HUES6 (cell line): ENCODE data around the gene IDH3G.

Source experiments
- H3K27ac ChIP-seq: 2 replicates; pipeline ENCODE4 v1.7.0; 2013; ENCODE audit warnings: low read depth, mild to moderate bottlenecking, low read length, inconsistent platforms
- H3K27me3 ChIP-seq: 2 replicates; pipeline ENCODE4 v1.6.1; 2013; ENCODE audit warnings: low read length; ENCODE audit not compliant: control insufficient read depth, insufficient read depth
- H3K36me3 ChIP-seq: 2 replicates; pipeline ENCODE4 v1.6.1; 2013; ENCODE audit warnings: low read length; ENCODE audit not compliant: control insufficient read depth, insufficient read depth
- H3K4me1 ChIP-seq: 2 replicates; pipeline ENCODE4 v1.6.1; 2013; ENCODE audit warnings: low read length; ENCODE audit not compliant: control insufficient read depth, insufficient read depth
- H3K4me3 ChIP-seq: 2 replicates; pipeline ENCODE4 v1.5.1; 2013; ENCODE audit warnings: low read depth, low read length
- H3K9ac ChIP-seq: one replicate; pipeline ENCODE4 v1.6.1; 2013; ENCODE audit warnings: mild to moderate bottlenecking, low read length
- H3K9me3 ChIP-seq: 2 replicates; pipeline ENCODE4 v1.6.1; 2013; ENCODE audit warnings: low read depth, low read length; ENCODE audit not compliant: control insufficient read depth, insufficient read depth

IDH3G gene

GRCh38 chrX:153777261-153778090 is 16.7 kb downstream of the IDH3G start:
- peaks cover 22% of the 10 kb centered on the region; the same call in 1 of the 2 replicates for H3K9me3 ChIP-seq
- H3K4me3 ChIP-seq, result no peak overlapping the region
- H3K4me1 ChIP-seq, result peaks cover 3% of the 10 kb centered on the region; the same call in 1 of the 2 replicates
- no peaks in the 10 kb centered on the region for H3K27me3 ChIP-seq
- no peak overlapping the region for H3K27ac ChIP-seq
- H3K9ac ChIP-seq, result no peak overlapping the region
- no peaks in the 10 kb centered on the region for H3K36me3 ChIP-seq

- no peak overlapping the region for H3K9ac ChIP-seq
- H3K9me3 ChIP-seq, result peaks cover 28% of the 10 kb centered on the region; the same call in 1 of the 2 replicates
- H3K4me1 ChIP-seq, result peaks cover 3% of the 10 kb centered on the region; the same call in 1 of the 2 replicates
- H3K36me3 ChIP-seq, result no peaks in the 10 kb centered on the region
- no peaks in the 10 kb centered on the region for H3K27me3 ChIP-seq
- H3K27ac ChIP-seq, result no peak overlapping the region
- no peak overlapping the region for H3K4me3 ChIP-seq
Measured at GRCh38 chrX:153776611-153777045, 17.5 kb downstream of the IDH3G start.

GRCh38 chrX:153776120-153776599 is 18.0 kb downstream of the IDH3G start:
- Histone ChIP-seq H3K36me3 (no peaks in the 10 kb centered on the region), H3K4me3 (no peak overlapping the region), H3K27me3 (no peaks in the 10 kb centered on the region), H3K9ac (no peak overlapping the region), H3K27ac (no peak overlapping the region), H3K4me1 (peaks cover 3% of the 10 kb centered on the region; the same call in 1 of the 2 replicates), H3K9me3 (peaks cover 31% of the 10 kb centered on the region; the same call in 1 of the 2 replicates)

GRCh38 chrX:153775293-153776119 is 18.7 kb downstream of the IDH3G start:
- H3K27ac ChIP-seq, result no peak overlapping the region
- no peak overlapping the region for H3K4me3 ChIP-seq
- no peak overlapping the region for H3K9ac ChIP-seq
- H3K9me3 ChIP-seq, result peaks cover 36% of the 10 kb centered on the region; the same call in 1 of the 2 replicates
- H3K27me3 ChIP-seq, result no peaks in the 10 kb centered on the region
- peaks cover 3% of the 10 kb centered on the region; the same call in 1 of the 2 replicates for H3K4me1 ChIP-seq
- no peaks in the 10 kb centered on the region for H3K36me3 ChIP-seq

GRCh38 chrX:153774576-153775292 is 19.4 kb downstream of the IDH3G start:
- Histone ChIP-seq H3K9ac (no peak overlapping the region), H3K9me3 (peaks cover 36% of the 10 kb centered on the region; the same call in 1 of the 2 replicates), H3K4me1 (peaks cover 3% of the 10 kb centered on the region; the same call in 1 of the 2 replicates), H3K27me3 (no peaks in the 10 kb centered on the region), H3K4me3 (no peak overlapping the region), H3K27ac (no peak overlapping the region), H3K36me3 (no peaks in the 10 kb centered on the region)

GRCh38 chrX:153773741-153774575 is 20.2 kb downstream of the IDH3G start:
- Histone ChIP-seq H3K27ac (no peak overlapping the region), H3K36me3 (no peaks in the 10 kb centered on the region), H3K4me1 (peaks cover 3% of the 10 kb centered on the region; the same call in 1 of the 2 replicates), H3K9ac (no peak overlapping the region), H3K4me3 (no peak overlapping the region), H3K9me3 (peaks cover 42% of the 10 kb centered on the region; the same call in 1 of the 2 replicates), H3K27me3 (no peaks in the 10 kb centered on the region)

- Histone ChIP-seq H3K4me3 (no peak overlapping the region), H3K27ac (no peak overlapping the region), H3K36me3 (no peaks in the 10 kb centered on the region), H3K9me3 (peaks cover 44% of the 10 kb centered on the region; the same call in 1 of the 2 replicates), H3K4me1 (peaks cover 3% of the 10 kb centered on the region; the same call in 1 of the 2 replicates), H3K9ac (no peak overlapping the region), H3K27me3 (no peaks in the 10 kb centered on the region)
Measured at GRCh38 chrX:153773218-153773611, 21.0 kb downstream of the IDH3G start.

GRCh38 chrX:153772316-153773217 is 21.6 kb downstream of the IDH3G start:
- Histone ChIP-seq H3K27me3 (no peaks in the 10 kb centered on the region), H3K36me3 (no peaks in the 10 kb centered on the region), H3K4me1 (peaks cover 3% of the 10 kb centered on the region; the same call in 1 of the 2 replicates), H3K4me3 (no peak overlapping the region), H3K9me3 (peaks cover 44% of the 10 kb centered on the region; the same call in 1 of the 2 replicates), H3K27ac (no peak overlapping the region), H3K9ac (no peak overlapping the region)
